GM23338 (cell line): ENCODE results near the gene BCR. TPM values are rescaled to one million over a fixed set of nuclear protein-coding genes. Genes with fewer than 3 reads are reported as not detected.
A peak's percentile ranks its signal among the peaks of the same experiment; 100 is the strongest.

Source experiments
- ATAC-seq: fragments of 200-7000 bp; cut with Tn5 transposase; 3 replicates; pipeline ENCODE4 v1.9.1; 2020
- DNase-seq: peaks from one replicate; pipeline ENCODE4 v3.0.0-alpha.2; 2015; ENCODE audit warnings: low spot score
- H2AFZ ChIP-seq: fragments of 200-600 bp; sonication (generic); 2 replicates; pipeline ENCODE4 v1.8.0; 2016; ENCODE audit warnings: antibody characterized with exemption, mild to moderate bottlenecking, moderate library complexity
- H3F3A ChIP-seq: fragments of 200-600 bp; sonication (generic); replicated peaks from 2 replicates; pipeline ENCODE4 v1.8.0; 2017; ENCODE audit warnings: antibody characterized with exemption, mixed run types, low read depth
- H3K27ac ChIP-seq: fragments of 200-600 bp; sonication (generic); 2 replicates; pipeline ENCODE4 v1.6.1; 2016; ENCODE audit warnings: low read depth
- H3K27me3 ChIP-seq: fragments of 200-600 bp; sonication (generic); 2 replicates; pipeline ENCODE4 v1.8.0; 2016; ENCODE audit warnings: mild to moderate bottlenecking, mixed run types, moderate library complexity; ENCODE audit not compliant: insufficient read depth
- H3K36me3 ChIP-seq: fragments of 200-600 bp; sonication (generic); 2 replicates; pipeline ENCODE4 v1.8.0; 2016; ENCODE audit warnings: mild to moderate bottlenecking; ENCODE audit not compliant: insufficient read depth
- H3K4me1 ChIP-seq: fragments of 200-600 bp; sonication (generic); 2 replicates; pipeline ENCODE4 v1.8.0; 2016; ENCODE audit warnings: mild to moderate bottlenecking, moderate library complexity; ENCODE audit not compliant: insufficient read depth
- H3K4me2 ChIP-seq: fragments of 200-600 bp; sonication (generic); 2 replicates; pipeline ENCODE4 v1.7.1; 2017; ENCODE audit warnings: mixed run types
- H3K4me3 ChIP-seq: fragments of 200-600 bp; sonication (generic); 2 replicates; pipeline ENCODE4 v1.6.1; 2016; ENCODE audit warnings: mixed run types
- H3K79me2 ChIP-seq: fragments of 200-600 bp; sonication (generic); replicated peaks from 2 replicates; pipeline ENCODE4 v1.8.0; 2017; ENCODE audit warnings: mild to moderate bottlenecking; ENCODE audit not compliant: insufficient read depth
- H3K9me2 ChIP-seq: fragments of 200-600 bp; sonication (generic); 2 replicates; pipeline ENCODE4 v1.8.0; 2017; ENCODE audit not compliant: insufficient read depth
- H4K20me1 ChIP-seq: fragments of 200-600 bp; sonication (generic); replicated peaks from 2 replicates; pipeline ENCODE4 v1.8.0; 2017; ENCODE audit warnings: mild to moderate bottlenecking; ENCODE audit not compliant: insufficient read depth
- H3K27ac Mint-ChIP-seq: 2 replicates; pipeline ENCODE4 v1.8.0; 2020; ENCODE audit warnings: inconsistent platforms, mild to moderate bottlenecking, moderate library complexity, mixed read lengths
- H3K27me3 Mint-ChIP-seq: 3 replicates; pipeline ENCODE4 v1.8.0; 2022; ENCODE audit warnings: low read depth, mild to moderate bottlenecking, moderate library complexity, mixed read lengths, inconsistent platforms; ENCODE audit not compliant: insufficient read depth, poor library complexity
- H3K36me3 Mint-ChIP-seq: 3 replicates; pipeline ENCODE4 v1.8.0; 2021; ENCODE audit warnings: low read depth, mild to moderate bottlenecking, inconsistent platforms, moderate library complexity, mixed read lengths
- H3K4me1 Mint-ChIP-seq: 3 replicates; pipeline ENCODE4 v1.8.0; 2020; ENCODE audit warnings: mild to moderate bottlenecking, inconsistent platforms, mixed read lengths
- H3K4me3 Mint-ChIP-seq: 3 replicates; pipeline ENCODE4 v1.8.0; 2021; ENCODE audit warnings: moderate library complexity, mild to moderate bottlenecking, inconsistent platforms, mixed read lengths
- H3K9me3 Mint-ChIP-seq: 3 replicates; pipeline ENCODE4 v1.8.0; 2020; ENCODE audit warnings: moderate library complexity, mild to moderate bottlenecking, inconsistent platforms, mixed read lengths
- CREB1 ChIP-seq: fragments of 250-450 bp; sonication (Bioruptor Pico); IDR thresholded peaks from 2 replicates; pipeline ENCODE4 v1.5.0; 2020; ENCODE audit warnings: low read depth, mild to moderate bottlenecking, moderate library complexity
- CTCF ChIP-seq, 2 experiments: fragments of 200-600 bp in 1 of 2; sonication (generic) in 1 of 2; conservative IDR thresholded peaks; 2 replicates each; pipeline versions ENCODE4 v1.5.1 to v1.6.1; 2016 to 2017; ENCODE audit warnings: antibody characterized with exemption in 2 of 2, low read depth in 2 of 2, mild to moderate bottlenecking in 2 of 2, moderate library complexity in 1 of 2
- ETS1 ChIP-seq: IDR thresholded peaks from 2 replicates; pipeline ENCODE4 v1.6.1; 2016; ENCODE audit warnings: antibody characterized with exemption
- EZH2 ChIP-seq: fragments of 200-600 bp; sonication (generic); IDR thresholded peaks from one replicate; pipeline ENCODE4 v1.8.0; 2017; ENCODE audit warnings: antibody characterized with exemption, mild to moderate bottlenecking, low read depth; ENCODE audit not compliant: unreplicated experiment
- EZH2phosphoT487 ChIP-seq: fragments of 200-600 bp; sonication (generic); IDR thresholded peaks from one replicate; pipeline ENCODE4 v1.8.1; 2018; ENCODE audit warnings: antibody characterized with exemption; ENCODE audit not compliant: unreplicated experiment
- JUNB ChIP-seq: IDR thresholded peaks from one replicate; pipeline ENCODE4 v1.6.1; 2016; ENCODE audit warnings: antibody characterized with exemption; ENCODE audit not compliant: unreplicated experiment
- NANOG ChIP-seq: IDR thresholded peaks from 2 replicates; pipeline ENCODE4 v1.6.1; 2016; ENCODE audit warnings: antibody characterized with exemption, borderline replicate concordance
- POLR2AphosphoS5 ChIP-seq: IDR thresholded peaks from 2 replicates; pipeline ENCODE4 v1.6.1; 2016; ENCODE audit warnings: antibody characterized with exemption, low read depth
- REST ChIP-seq: IDR thresholded peaks from one replicate; pipeline ENCODE4 v1.6.1; 2018; ENCODE audit warnings: antibody characterized with exemption; ENCODE audit not compliant: unreplicated experiment
- STAT1 ChIP-seq: IDR thresholded peaks from one replicate; pipeline ENCODE4 v1.6.1; 2016; ENCODE audit warnings: antibody characterized with exemption; ENCODE audit not compliant: unreplicated experiment
- ZNF114 ChIP-seq: fragments of 250-450 bp; sonication (Bioruptor Pico); IDR thresholded peaks from 2 replicates; pipeline ENCODE4 v1.5.0; 2020; ENCODE audit warnings: mild to moderate bottlenecking, moderate library complexity
- ZNF331 ChIP-seq: fragments of 250-450 bp; sonication (Bioruptor Pico); IDR thresholded peaks from 2 replicates; pipeline ENCODE4 v1.5.0; 2020; ENCODE audit warnings: low read depth, mild to moderate bottlenecking, moderate library complexity
- ZNF462 ChIP-seq: fragments of 250-450 bp; sonication (Bioruptor Pico); IDR thresholded peaks from 2 replicates; pipeline ENCODE4 v1.5.0; 2020; ENCODE audit warnings: mild to moderate bottlenecking, moderate library complexity
- polyA plus RNA-seq: library from polyadenylated mRNA; unstranded; fragments of >200 nt; fragmentation: Nextera tagmentation; extraction: Ambion mirVana; gene quantifications from 2 replicates; pipeline ENCODE4 v1.2.1, GENCODE V29; 2016
- total RNA-seq: library from RNA; depleted of rRNA; stranded (reverse); fragments of >200 nt; shearing (Covaris generic); gene quantifications from 2 replicates; pipeline ENCODE4 v1.2.3, GENCODE V29; 2014

BCR gene
- total and polyA plus RNA-seq, 2 experiments from 2014 or later = 17.7 to 121 TPM

- Mint-ChIP-seq H3K27me3 (peaks cover 22% of the 10 kb centered on the region), H3K9me3 (no peaks in the 10 kb centered on the region; the same call in 2 of the 3 replicates), H3K4me1 (peaks cover 88% of the 10 kb centered on the region), H3K36me3 (peaks cover 10% of the 10 kb centered on the region), H3K27ac (peak overlapping the region; percentile 98), H3K4me3 (peak overlapping the region; percentile 41; the same call in 2 of the 3 replicates)
- H3K4me1 ChIP-seq = peaks cover 83% of the 10 kb centered on the region
- no peak overlapping the region for H2AFZ ChIP-seq
- DNase-seq (no peak), ATAC-seq (no peak)
- H3K36me3 ChIP-seq = no peaks in the 10 kb centered on the region
- H3K9me2 ChIP-seq = no peaks in the 10 kb centered on the region
- TF ChIP-seq EZH2phosphoT487 (no peak), STAT1 (no peak), POLR2AphosphoS5 (no peak), ZNF114 (CRISPR knock-in tag) (no peak), ZNF462 (CRISPR knock-in tag) (no peak), CTCF (conservative IDR thresholded peaks at IDR 0.05; ENCODE audit: low read depth in 2 of 2) (no peak), REST (no peak), EZH2 (no peak), NANOG (no peak), ZNF331 (CRISPR knock-in tag) (no peak), JUNB (no peak), CREB1 (CRISPR knock-in tag) (no peak), ETS1 (no peak)
- H3K79me2 ChIP-seq = peaks cover 77% of the 10 kb centered on the region
- H4K20me1 ChIP-seq = peaks cover 7% of the 10 kb centered on the region; the same call in 1 of the 2 replicates
- H3K27me3 ChIP-seq = no peaks in the 10 kb centered on the region
- peak overlapping the region; percentile 76 for H3K4me2 ChIP-seq
- peak overlapping the region; percentile 21; the same call in 1 of the 2 replicates for H3K4me3 ChIP-seq
- H3K27ac ChIP-seq = peak overlapping the region; percentile 92; the same call in 1 of the 2 replicates
- peaks cover 20% of the 10 kb centered on the region for H3F3A ChIP-seq
Measured at GRCh38 chr22:23244690-23245044, 64.4 kb downstream of the BCR start.
